ENCODE measurements around the gene CCR9.

CCR9 gene

DNA sequence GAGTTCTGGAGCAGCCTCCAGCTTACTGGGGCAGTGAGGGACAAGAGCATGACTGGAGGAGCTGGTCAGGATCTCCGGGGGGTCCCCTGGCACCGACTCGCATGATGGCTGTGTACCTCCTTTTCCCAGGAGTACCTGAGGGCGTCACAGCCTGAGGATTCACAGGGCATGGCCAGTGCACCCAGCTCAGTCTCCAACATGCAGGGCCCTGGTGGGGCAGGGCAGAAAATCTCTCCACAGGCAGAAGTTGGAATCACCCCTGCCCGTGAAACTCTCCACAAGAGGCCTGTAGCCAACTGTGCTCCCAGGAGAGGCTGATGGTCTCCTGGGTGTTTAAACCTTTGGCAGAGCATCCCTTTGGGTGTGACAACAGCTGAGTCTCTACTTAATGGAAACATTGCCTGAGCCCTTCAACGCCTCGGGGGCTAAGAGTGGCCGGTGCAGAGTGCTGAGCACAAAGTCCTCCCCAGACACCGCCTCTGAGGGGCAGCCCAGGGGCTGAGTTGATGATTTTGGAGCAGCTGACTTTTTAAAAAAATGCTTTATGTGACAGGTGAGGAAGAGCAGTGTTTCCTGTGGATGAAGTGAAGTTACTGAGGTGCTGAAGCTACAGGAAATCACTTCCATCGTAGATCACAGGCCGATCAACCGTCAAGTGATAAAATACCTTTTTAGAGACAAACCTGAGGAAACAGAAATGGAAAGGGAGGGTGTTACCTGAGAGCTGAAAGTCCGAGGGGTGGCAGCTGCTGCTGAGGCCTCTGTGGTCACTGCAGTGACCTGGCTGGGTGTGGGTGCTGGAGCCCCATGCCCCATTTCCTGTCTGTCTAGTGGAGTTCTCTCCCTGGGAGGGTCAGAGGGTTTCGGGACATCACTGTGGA lies 35.1 kb downstream of the CCR9 start:
- no peak overlapping the region for H3K4me3 ChIP-seq
- H3K9ac ChIP-seq (ENCODE audit: insufficient read length): no peak overlapping the region
- no peak for DNase-seq (ENCODE audit: low read depth, low spot score)
- TF ChIP-seq EZH2 (IDR thresholded peaks at IDR 0.05): no peak
- TF ChIP-seq FOXP2 (optimal IDR thresholded peaks at IDR 0.05; ENCODE audit: control extremely low read depth, extremely low read length, insufficient read depth): no peak
- no peak for TF ChIP-seq POLR2AphosphoS5 (IDR thresholded peaks at IDR 0.05; ENCODE audit: borderline replicate concordance, low read depth, low read length)
- peaks cover 3% of the 10 kb centered on the region; the same call in 1 of the 2 replicates for H3K36me3 ChIP-seq (ENCODE audit: insufficient read depth, low read length)
- H3K9me3 ChIP-seq (ENCODE audit: low read depth, low read length): no peaks in the 10 kb centered on the region
- H3K27ac ChIP-seq: no peak overlapping the region

DNA sequence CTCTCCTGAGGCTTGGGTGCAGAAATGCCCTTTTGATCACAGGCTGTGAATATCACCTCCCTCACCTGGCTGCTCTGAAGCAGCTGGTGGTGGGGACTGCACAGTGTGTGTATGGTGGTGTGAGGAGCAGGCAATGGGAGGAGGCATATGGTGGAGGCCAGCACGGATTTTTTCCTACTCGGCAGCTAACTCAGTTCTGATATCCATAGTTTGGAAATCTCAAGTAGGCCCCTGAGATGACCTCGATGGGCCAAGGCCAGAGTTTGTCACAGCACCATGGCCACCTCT lies 35.6 kb downstream of the CCR9 start:
- no peak overlapping the region for H3K27ac ChIP-seq
- no peak for DNase-seq (ENCODE audit: low read depth, low spot score)
- H3K9me3 ChIP-seq (ENCODE audit: low read depth, low read length): no peaks in the 10 kb centered on the region
- no peak overlapping the region for H3K9ac ChIP-seq (ENCODE audit: insufficient read length)
- TF ChIP-seq EZH2 (IDR thresholded peaks at IDR 0.05): no peak
- TF ChIP-seq POLR2AphosphoS5 (IDR thresholded peaks at IDR 0.05; ENCODE audit: borderline replicate concordance, low read depth, low read length): no peak
- TF ChIP-seq FOXP2 (optimal IDR thresholded peaks at IDR 0.05; ENCODE audit: control extremely low read depth, extremely low read length, insufficient read depth): no peak
- no peak overlapping the region for H3K4me3 ChIP-seq
- peaks cover 3% of the 10 kb centered on the region; the same call in 1 of the 2 replicates for H3K36me3 ChIP-seq (ENCODE audit: insufficient read depth, low read length)

DNA sequence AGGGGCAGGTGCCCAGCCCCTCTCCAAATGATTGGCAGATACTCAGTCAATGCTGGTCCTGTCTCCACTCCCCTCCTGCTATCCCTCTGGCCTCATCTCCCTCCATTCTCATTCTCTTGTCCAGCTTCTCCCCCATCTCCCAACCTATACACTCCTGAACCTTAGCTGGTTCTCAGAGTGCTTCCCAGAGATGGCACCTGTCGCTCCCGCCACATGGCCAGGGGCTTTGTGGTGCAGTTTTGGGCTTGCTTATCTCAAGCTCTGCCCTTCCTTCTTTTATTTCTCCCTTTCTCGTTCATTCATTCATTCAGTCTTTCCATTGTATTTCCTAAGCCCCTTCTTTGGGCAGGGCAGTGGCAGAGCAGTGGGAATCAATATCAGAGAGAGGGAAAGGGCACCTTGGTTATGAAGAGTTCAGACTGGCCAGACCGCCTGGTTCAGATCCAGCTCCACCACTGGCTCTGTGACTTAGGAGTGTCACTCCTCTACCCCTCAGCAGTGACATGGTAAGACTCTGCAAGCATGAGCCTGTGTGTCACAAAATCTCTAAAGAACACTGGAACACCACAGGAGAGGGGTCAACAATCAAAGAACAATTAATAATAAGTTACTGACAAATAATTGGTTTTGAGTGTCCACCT lies 36.7 kb downstream of the CCR9 start:
- Histone ChIP-seq H3K27ac (no peak overlapping the region), H3K9me3 (ENCODE audit: low read depth, low read length) (no peaks in the 10 kb centered on the region), H3K9ac (ENCODE audit: insufficient read length) (no peak overlapping the region), H3K4me3 (no peak overlapping the region), H3K36me3 (ENCODE audit: insufficient read depth, low read length) (peaks cover 3% of the 10 kb centered on the region; the same call in 1 of the 2 replicates)
- DNase-seq (ENCODE audit: low read depth, low spot score): no peak
- no peak for TF ChIP-seq POLR2AphosphoS5 (IDR thresholded peaks at IDR 0.05; ENCODE audit: borderline replicate concordance, low read depth, low read length)
- TF ChIP-seq FOXP2 (optimal IDR thresholded peaks at IDR 0.05; ENCODE audit: control extremely low read depth, extremely low read length, insufficient read depth): no peak
- TF ChIP-seq EZH2 (IDR thresholded peaks at IDR 0.05): no peak

DNA sequence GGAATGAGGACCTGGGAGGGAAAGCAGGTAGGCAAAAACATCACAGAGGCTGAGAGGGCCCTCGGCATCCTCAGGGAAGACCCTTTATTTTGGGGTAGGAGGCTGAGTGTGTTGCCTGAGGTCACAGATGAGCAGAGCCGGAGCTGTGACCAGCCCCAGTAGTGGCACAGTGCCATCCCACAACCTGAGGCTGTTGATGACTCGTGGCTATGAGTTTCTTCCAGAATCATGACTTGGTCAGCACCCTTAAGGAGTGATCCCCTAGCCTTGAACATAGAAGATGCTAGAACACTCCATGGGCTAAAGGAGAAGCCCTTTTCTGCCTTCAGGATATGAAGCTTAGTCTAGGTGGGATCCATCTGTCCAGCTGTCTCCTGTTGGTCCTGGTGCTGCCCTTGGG lies 37.4 kb downstream of the CCR9 start:
- H3K36me3 ChIP-seq (ENCODE audit: insufficient read depth, low read length): peaks cover 3% of the 10 kb centered on the region; the same call in 1 of the 2 replicates

DNA sequence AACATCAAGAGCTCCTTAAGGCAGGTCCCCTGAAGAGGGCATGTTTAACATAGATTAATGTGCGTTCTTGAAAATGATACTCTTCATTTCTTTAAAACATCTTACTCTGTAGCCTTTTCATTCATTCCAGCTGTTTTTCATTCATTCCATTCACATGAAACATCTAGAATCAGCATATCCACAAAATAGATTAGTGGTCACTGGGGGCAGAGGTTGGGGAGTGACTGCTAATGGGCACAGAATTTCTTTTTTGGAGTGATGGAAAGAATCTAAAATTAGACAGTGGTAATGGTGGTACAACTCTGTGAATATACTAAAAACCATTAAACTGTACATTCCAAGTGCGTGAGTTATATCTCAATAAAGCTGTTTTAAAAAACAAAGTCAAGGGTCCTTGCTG lies 41.5 kb downstream of the CCR9 start:
- DNase-seq (ENCODE audit: low read depth, low spot score): no peak
- TF ChIP-seq FOXP2 (optimal IDR thresholded peaks at IDR 0.05; ENCODE audit: control extremely low read depth, extremely low read length, insufficient read depth) (no peak), EZH2 (IDR thresholded peaks at IDR 0.05) (no peak), POLR2AphosphoS5 (IDR thresholded peaks at IDR 0.05; ENCODE audit: borderline replicate concordance, low read depth, low read length) (no peak)
- Histone ChIP-seq H3K4me3 (no peak overlapping the region), H3K27ac (no peak overlapping the region), H3K9me3 (ENCODE audit: low read depth, low read length) (no peaks in the 10 kb centered on the region), H3K36me3 (ENCODE audit: insufficient read depth, low read length) (peaks cover 3% of the 10 kb centered on the region; the same call in 1 of the 2 replicates), H3K9ac (ENCODE audit: insufficient read length) (no peak overlapping the region)

More for the DNA sequence above, 37.4 kb downstream of the CCR9 start:
- H3K4me3 ChIP-seq: no peak overlapping the region
- no peak overlapping the region for H3K27ac ChIP-seq
- no peak for DNase-seq (ENCODE audit: low read depth, low spot score)
- TF ChIP-seq EZH2 (IDR thresholded peaks at IDR 0.05): no peak
- no peak for TF ChIP-seq POLR2AphosphoS5 (IDR thresholded peaks at IDR 0.05; ENCODE audit: borderline replicate concordance, low read depth, low read length)
- no peak for TF ChIP-seq FOXP2 (optimal IDR thresholded peaks at IDR 0.05; ENCODE audit: control extremely low read depth, extremely low read length, insufficient read depth)
- no peak overlapping the region for H3K9ac ChIP-seq (ENCODE audit: insufficient read length)
- no peaks in the 10 kb centered on the region for H3K9me3 ChIP-seq (ENCODE audit: low read depth, low read length)

DNA sequence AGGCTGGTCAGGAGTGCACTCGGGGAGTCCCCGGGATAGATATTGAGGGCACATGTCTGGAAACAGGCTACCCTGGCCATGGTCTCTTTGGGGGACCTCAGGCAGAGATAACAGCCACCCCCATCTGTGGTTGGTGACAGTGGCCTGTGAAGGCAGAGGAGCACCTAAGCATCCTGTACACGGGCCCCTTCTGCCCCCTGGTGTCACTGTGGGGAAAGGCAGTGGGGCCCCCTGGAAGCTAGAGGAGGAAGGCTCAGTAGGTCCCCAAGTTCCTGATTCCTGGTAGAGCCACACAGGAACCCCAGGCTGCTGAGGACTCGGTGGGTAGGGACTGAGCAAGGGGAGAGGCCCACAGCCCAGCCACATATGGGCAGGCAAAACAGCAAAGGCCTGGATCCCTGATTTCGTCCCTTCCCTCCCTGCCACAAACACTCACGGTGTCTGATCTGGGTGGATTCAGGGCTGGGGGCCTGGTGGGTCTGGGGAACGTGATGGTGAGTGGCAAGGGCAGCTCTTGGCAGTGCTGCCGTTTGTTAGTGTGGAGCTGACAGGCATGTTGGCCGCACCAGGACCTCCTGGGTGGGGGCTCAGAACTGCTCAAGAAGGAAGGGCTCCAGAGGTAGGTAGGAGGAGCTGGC lies 42.8 kb downstream of the CCR9 start:
- DNase-seq (ENCODE audit: low read depth, low spot score): no peak
- TF ChIP-seq POLR2AphosphoS5 (IDR thresholded peaks at IDR 0.05; ENCODE audit: borderline replicate concordance, low read depth, low read length) (no peak), EZH2 (IDR thresholded peaks at IDR 0.05) (no peak), FOXP2 (optimal IDR thresholded peaks at IDR 0.05; ENCODE audit: control extremely low read depth, extremely low read length, insufficient read depth) (no peak)

DNA sequence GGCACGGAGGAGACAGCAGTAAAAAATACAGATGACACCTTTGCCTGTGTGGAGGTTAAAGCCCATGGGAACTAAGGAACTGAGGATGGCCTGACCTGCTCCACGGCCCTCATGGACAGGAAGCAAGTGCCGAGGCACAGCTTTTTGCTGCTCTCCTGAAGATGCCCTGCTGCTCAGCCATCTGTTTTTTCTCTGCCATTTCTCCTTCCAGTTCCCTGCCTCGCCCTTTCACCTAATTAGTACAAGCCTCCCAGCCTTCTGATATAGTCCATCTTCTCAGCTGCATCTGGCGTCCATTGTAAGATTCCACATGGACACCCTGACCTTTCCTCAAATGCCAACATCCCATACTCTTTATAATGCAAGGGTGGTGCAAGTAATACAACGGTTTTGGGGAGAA lies 45.2 kb downstream of the CCR9 start:
- Histone ChIP-seq H3K27ac (no peak overlapping the region), H3K4me3 (no peak overlapping the region), H3K9ac (ENCODE audit: insufficient read length) (no peak overlapping the region), H3K36me3 (ENCODE audit: insufficient read depth, low read length) (no peaks in the 10 kb centered on the region; the same call in 1 of the 2 replicates), H3K9me3 (ENCODE audit: low read depth, low read length) (no peaks in the 10 kb centered on the region)
- no peak for DNase-seq (ENCODE audit: low read depth, low spot score)
- TF ChIP-seq POLR2AphosphoS5 (IDR thresholded peaks at IDR 0.05; ENCODE audit: borderline replicate concordance, low read depth, low read length) (no peak), EZH2 (IDR thresholded peaks at IDR 0.05) (no peak)

More for the DNA sequence above, 42.8 kb downstream of the CCR9 start:
- Histone ChIP-seq H3K9me3 (ENCODE audit: low read depth, low read length) (no peaks in the 10 kb centered on the region), H3K9ac (ENCODE audit: insufficient read length) (no peak overlapping the region), H3K27ac (no peak overlapping the region), H3K36me3 (ENCODE audit: insufficient read depth, low read length) (no peaks in the 10 kb centered on the region; the same call in 1 of the 2 replicates), H3K4me3 (no peak overlapping the region)

DNA sequence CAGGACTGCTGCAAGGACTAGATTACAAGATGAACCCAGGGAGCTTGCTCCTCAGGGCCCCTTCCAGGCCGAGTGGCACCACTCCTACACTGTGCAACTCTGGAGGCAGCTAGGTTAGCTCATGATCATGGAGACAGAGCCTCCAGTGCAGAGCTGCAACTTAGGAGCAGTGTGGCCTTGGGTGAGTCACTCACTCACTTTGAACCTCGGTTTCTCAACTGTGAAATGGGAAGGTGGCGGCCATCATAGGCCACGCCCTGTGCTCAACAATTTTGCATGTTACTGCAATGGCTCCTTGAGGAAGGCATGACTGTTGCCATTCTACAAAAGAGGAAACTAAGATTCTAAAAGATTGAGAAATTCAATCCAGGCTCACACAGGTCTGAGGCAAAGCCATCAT lies 45.8 kb downstream of the CCR9 start:
- no peak for DNase-seq (ENCODE audit: low read depth, low spot score)
- H3K9me3 ChIP-seq (ENCODE audit: low read depth, low read length): no peaks in the 10 kb centered on the region
- H3K4me3 ChIP-seq: no peak overlapping the region
- TF ChIP-seq FOXP2 (optimal IDR thresholded peaks at IDR 0.05; ENCODE audit: control extremely low read depth, extremely low read length, insufficient read depth) (no peak), EZH2 (IDR thresholded peaks at IDR 0.05) (no peak), POLR2AphosphoS5 (IDR thresholded peaks at IDR 0.05; ENCODE audit: borderline replicate concordance, low read depth, low read length) (no peak)
- H3K27ac ChIP-seq: no peak overlapping the region
- H3K36me3 ChIP-seq (ENCODE audit: insufficient read depth, low read length): no peaks in the 10 kb centered on the region; the same call in 1 of the 2 replicates
- no peak overlapping the region for H3K9ac ChIP-seq (ENCODE audit: insufficient read length)
